Ishikawa (cell line): ENCODE measurements around the gene EDC3.

Experiments used
- CEBPB ChIP-seq: IDR thresholded peaks from 2 replicates; pipeline ENCODE4 v1.6.1; 2012
- CREB1 ChIP-seq: IDR thresholded peaks from 2 replicates; pipeline ENCODE4 v1.6.1; 2012; ENCODE audit warnings: low read depth
- EGR1 ChIP-seq: IDR thresholded peaks from 2 replicates; pipeline ENCODE4 v1.6.1; 2012
- EP300 ChIP-seq: IDR thresholded peaks from 2 replicates; pipeline ENCODE4 v1.6.1; 2012; ENCODE audit warnings: borderline replicate concordance
- FOXM1 ChIP-seq: IDR thresholded peaks from 2 replicates; pipeline ENCODE4 v1.6.1; 2012; ENCODE audit warnings: low read depth, borderline replicate concordance
- NFIC ChIP-seq: IDR thresholded peaks from 2 replicates; pipeline ENCODE4 v1.6.1; 2012
- RAD21 ChIP-seq: IDR thresholded peaks from 2 replicates; pipeline ENCODE4 v1.6.1; 2012; ENCODE audit warnings: low read depth
- TAF1 ChIP-seq: IDR thresholded peaks from 2 replicates; pipeline ENCODE4 v1.6.1; 2012; ENCODE audit warnings: low read depth, mild to moderate bottlenecking
- TCF12 ChIP-seq: IDR thresholded peaks from 2 replicates; pipeline ENCODE4 v1.6.1; 2012; ENCODE audit warnings: low read depth
- TEAD4 ChIP-seq: IDR thresholded peaks from 2 replicates; pipeline ENCODE4 v1.6.1; 2012
- YY1 ChIP-seq: IDR thresholded peaks from 2 replicates; pipeline ENCODE4 v1.6.1; 2012; ENCODE audit warnings: low read depth
- ZBTB7A ChIP-seq: IDR thresholded peaks from 2 replicates; pipeline ENCODE4 v1.6.1; 2012; ENCODE audit warnings: low read depth
- TF ChIP-seq, protein P1 (sequence below): IDR thresholded peaks from 2 replicates; pipeline ENCODE4 v1.6.1; 2012
- TF ChIP-seq, protein P2 (sequence below): IDR thresholded peaks from 2 replicates; pipeline ENCODE4 v1.6.1; 2012
- TF ChIP-seq, protein P3 (sequence below): IDR thresholded peaks from 2 replicates; pipeline ENCODE4 v1.6.1; 2012; ENCODE audit warnings: low read depth, mild to moderate bottlenecking

EDC3 gene

DNA sequence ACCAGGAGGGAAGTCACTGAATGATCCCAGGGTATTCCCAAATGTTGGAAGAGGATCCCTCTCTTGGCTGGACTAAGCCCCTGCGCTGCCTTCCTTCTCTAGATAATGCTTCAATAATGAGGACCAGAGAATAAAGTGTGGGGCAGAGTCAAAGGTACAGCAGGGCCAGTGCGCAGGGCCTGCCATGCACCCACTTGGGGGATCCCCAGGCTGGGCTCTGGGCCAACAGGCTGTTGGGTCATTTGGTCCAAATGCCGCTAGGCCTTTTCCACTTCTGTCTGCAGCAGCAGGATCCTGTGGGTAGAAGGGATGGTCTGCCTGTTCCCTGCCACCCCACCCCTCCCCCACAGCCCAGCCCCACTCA, 85.9 kb downstream of the EDC3 start:
- TF ChIP-seq FOXM1 (no peak), ZBTB7A (no peak), CREB1 (no peak), EGR1 (no peak), EP300 (no peak), TEAD4 (no peak), RAD21 (no peak), TCF12 (no peak), YY1 (no peak)
- TF ChIP-seq, protein P1, sequence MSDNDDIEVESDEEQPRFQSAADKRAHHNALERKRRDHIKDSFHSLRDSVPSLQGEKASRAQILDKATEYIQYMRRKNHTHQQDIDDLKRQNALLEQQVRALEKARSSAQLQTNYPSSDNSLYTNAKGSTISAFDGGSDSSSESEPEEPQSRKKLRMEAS = no peak
- TF ChIP-seq, protein P2, sequence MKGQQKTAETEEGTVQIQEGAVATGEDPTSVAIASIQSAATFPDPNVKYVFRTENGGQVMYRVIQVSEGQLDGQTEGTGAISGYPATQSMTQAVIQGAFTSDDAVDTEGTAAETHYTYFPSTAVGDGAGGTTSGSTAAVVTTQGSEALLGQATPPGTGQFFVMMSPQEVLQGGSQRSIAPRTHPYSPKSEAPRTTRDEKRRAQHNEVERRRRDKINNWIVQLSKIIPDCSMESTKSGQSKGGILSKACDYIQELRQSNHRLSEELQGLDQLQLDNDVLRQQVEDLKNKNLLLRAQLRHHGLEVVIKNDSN = no peak

DNA sequence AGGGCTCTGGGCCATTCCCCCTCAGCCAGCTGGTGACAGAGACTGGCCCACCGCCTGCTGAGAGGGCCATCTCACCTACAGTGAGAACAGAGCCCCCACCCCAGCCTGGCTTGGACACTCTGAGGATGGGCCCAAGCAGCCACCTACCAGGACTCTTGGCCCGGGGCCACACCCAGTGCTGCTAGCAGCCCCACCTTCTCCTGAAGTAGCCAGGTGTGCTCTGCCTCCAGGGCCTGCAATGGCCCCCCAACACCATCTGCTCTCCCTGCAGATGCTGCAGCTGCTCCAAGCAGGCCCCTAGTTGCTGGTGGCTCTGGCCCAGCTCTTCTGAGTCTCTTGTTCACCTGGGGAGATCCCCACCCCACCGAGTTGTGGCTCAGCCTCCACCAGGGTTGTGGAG, 87.0 kb downstream of the EDC3 start:
- TF ChIP-seq NFIC (no peak), EP300 (no peak), TCF12 (no peak), RAD21 (no peak), CREB1 (no peak), CEBPB (no peak), YY1 (no peak), EGR1 (no peak), TAF1 (no peak), ZBTB7A (no peak), TEAD4 (no peak), FOXM1 (no peak)
- TF ChIP-seq, protein P2 = no peak
- TF ChIP-seq, protein P3, sequence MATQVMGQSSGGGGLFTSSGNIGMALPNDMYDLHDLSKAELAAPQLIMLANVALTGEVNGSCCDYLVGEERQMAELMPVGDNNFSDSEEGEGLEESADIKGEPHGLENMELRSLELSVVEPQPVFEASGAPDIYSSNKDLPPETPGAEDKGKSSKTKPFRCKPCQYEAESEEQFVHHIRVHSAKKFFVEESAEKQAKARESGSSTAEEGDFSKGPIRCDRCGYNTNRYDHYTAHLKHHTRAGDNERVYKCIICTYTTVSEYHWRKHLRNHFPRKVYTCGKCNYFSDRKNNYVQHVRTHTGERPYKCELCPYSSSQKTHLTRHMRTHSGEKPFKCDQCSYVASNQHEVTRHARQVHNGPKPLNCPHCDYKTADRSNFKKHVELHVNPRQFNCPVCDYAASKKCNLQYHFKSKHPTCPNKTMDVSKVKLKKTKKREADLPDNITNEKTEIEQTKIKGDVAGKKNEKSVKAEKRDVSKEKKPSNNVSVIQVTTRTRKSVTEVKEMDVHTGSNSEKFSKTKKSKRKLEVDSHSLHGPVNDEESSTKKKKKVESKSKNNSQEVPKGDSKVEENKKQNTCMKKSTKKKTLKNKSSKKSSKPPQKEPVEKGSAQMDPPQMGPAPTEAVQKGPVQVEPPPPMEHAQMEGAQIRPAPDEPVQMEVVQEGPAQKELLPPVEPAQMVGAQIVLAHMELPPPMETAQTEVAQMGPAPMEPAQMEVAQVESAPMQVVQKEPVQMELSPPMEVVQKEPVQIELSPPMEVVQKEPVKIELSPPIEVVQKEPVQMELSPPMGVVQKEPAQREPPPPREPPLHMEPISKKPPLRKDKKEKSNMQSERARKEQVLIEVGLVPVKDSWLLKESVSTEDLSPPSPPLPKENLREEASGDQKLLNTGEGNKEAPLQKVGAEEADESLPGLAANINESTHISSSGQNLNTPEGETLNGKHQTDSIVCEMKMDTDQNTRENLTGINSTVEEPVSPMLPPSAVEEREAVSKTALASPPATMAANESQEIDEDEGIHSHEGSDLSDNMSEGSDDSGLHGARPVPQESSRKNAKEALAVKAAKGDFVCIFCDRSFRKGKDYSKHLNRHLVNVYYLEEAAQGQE = no peak
- TF ChIP-seq, protein P1 = no peak

DNA sequence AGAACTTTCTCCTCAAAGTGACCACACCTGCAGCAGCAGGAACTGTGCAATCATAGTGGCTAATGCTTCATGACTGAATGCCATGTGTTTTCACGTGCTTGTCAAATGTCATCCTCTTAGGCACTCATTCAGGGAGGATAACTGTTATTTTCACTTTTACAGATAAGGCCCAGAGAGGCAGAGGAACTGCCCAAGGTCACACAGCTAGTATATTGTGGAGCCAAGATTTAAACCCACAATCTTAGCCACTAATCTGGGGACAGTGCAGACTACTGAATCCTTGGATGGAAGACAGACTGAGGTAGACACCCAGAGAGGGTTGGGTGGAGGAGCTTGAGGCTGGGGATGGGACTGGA, 90.1 kb downstream of the EDC3 start:
- TF ChIP-seq EGR1 (no peak), TCF12 (no peak), RAD21 (no peak), ZBTB7A (no peak), CREB1 (no peak), NFIC (no peak), YY1 (no peak), TEAD4 (no peak)
- TF ChIP-seq, protein P2 = no peak
- TF ChIP-seq, protein P3 = no peak
- TF ChIP-seq, protein P1 = no peak

DNA sequence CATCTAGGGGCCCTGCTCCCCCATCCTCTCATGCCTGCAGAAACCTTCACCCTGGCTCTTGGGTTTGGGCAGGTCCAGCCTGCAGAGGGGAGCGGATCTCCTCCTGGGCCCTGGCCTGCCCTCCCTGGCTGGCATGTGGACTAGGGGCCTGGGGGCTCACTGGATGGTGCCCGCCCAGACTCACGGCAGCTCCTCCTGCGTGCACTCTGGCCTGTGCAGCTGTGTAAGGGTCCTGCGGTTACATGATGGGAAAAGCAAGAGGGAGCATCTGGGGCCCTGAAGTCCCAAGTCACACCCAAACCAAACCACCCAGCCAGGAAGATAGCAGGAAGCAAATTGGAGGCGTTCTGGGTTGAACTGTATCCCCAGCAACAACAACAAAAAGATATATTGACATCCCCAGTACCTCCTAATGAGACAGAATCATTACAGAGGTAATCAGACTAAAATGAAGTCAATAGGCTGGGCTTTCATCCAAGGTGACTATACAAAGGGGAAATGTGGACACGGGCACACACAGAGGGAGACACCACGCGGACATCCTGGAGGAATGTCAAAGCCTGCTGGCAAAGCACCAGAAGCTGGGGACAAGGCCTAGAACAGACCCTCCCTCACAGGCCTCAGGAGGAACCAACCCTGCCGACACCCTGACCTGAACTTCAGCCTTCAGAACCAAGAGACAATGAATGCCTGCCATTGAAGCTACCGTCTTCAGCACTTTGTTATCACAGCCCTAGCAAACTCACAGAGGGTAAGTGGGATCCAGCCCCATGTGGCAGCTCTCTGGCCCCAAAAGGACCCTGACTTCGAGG, 90.6 kb downstream of the EDC3 start:
- no peak for TF ChIP-seq TAF1
- no peak for TF ChIP-seq CREB1
- TF ChIP-seq, protein P2 = no peak
- TF ChIP-seq ZBTB7A = no peak
- TF ChIP-seq FOXM1 = no peak
- TF ChIP-seq YY1 = no peak
- TF ChIP-seq NFIC = no peak
- TF ChIP-seq TEAD4 = no peak
- no peak for TF ChIP-seq TCF12
